Measurements from ENCODE around the gene EIF4EBP2. TPM values are rescaled to one million over a fixed set of nuclear protein-coding genes. Genes with fewer than 3 reads are reported as not detected.

The EIF4EBP2 gene
- total and polyA plus RNA-seq, 3 donors from 2014 or later: 41.2 to 50.8 (median 50.7) TPM

- Histone ChIP-seq H3K27ac (no peak overlapping the region), H3K27me3 (no peaks in the 10 kb centered on the region), H3K4me1 (peaks cover 29% of the 10 kb centered on the region), H3K9me3 (no peaks in the 10 kb centered on the region), H3K4me3 (no peak overlapping the region), H3K36me3 (ENCODE audit: low read depth, missing control alignments) (no peaks in the 10 kb centered on the region)
- 73% methylated on average over 7 of the region's 7 CpGs for WGBS, 2 donors
- no peak for DNase-seq
- intact Hi-C loops (cut with DNase I; ENCODE audit: low total_unique reads): no loop called here
- no peak for TF ChIP-seq CTCF (IDR thresholded peaks at IDR 0.05)
- TF ChIP-seq POLR2A (IDR thresholded peaks at IDR 0.05): no peak
Observed at GRCh38 chr10:70476249-70477035, 72.5 kb downstream of the EIF4EBP2 start.

DNA sequence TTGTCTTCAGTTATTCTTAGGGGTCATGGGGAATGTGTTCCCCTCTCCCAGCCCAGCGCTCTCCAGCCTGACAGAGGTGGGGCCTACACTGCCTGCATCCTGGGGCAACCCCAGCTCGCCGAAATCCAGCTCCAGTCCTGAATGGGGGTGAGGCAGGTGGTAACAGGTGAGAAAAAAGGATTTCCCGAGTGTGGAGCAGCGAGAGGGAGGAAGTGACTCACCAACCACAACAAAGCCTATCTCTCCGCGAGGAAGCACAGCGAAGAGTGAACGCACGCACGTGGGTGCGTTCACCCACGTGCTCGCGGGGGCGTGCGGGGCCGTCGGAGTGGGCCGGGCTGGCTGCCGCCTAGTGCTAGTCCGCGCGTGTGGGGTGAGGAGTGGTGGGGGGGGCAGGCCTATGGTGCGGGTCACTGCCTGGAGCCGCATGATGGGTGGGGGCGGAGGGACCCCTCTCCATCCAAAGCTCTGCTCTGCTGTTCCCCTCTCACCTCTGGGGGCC, 73.8 kb downstream of the EIF4EBP2 start:
- Histone ChIP-seq H3K27ac (peak overlapping the region in 1 of 2 donors; percentile 80), H3K9me3 (no peaks in the 10 kb centered on the region), H3K4me1 (peaks cover 41% of the 10 kb centered on the region), H3K27me3 (no peaks in the 10 kb centered on the region), H3K4me3 (peak overlapping the region; percentile 57 to 63), H3K36me3 (ENCODE audit: low read depth, missing control alignments) (no peaks in the 10 kb centered on the region)
- WGBS, 2 donors: 6 to 67% methylated on average over 1 to 27 of the region's 27 CpGs
- DNase-seq: peak; percentile 56
- no peak for TF ChIP-seq POLR2A (IDR thresholded peaks at IDR 0.05)
- intact Hi-C loops (cut with DNase I; ENCODE audit: low total_unique reads): no loop called here

Other genes starting within 250 kb of the EIF4EBP2 start
- gene SAR1A, start 233.6 kb upstream of the EIF4EBP2 start, total RNA-seq: 10 to 100 TPM; 45.2 to 55.2 TPM
- gene SAR1A, start 233.6 kb upstream of the EIF4EBP2 start, polyA plus RNA-seq (ENCODE audit: insufficient read depth, low read depth, low replicate concordance): 49.7 TPM
- 100 to 1,000 TPM; 110 to 136 TPM for gene PPA1, start 170.7 kb upstream of the EIF4EBP2 start, total RNA-seq
- 143 TPM for gene PPA1, start 170.7 kb upstream of the EIF4EBP2 start, polyA plus RNA-seq (ENCODE audit: insufficient read depth, low read depth, low replicate concordance)
- 1 to 10 TPM; 2.8 to 6.6 TPM for gene NPFFR1, start 120.1 kb upstream of the EIF4EBP2 start, total RNA-seq
- 2.6 TPM for gene NPFFR1, start 120.1 kb upstream of the EIF4EBP2 start, polyA plus RNA-seq (ENCODE audit: insufficient read depth, low read depth, low replicate concordance)
- gene LRRC20, start 21.5 kb upstream of the EIF4EBP2 start, total RNA-seq: 10 to 100 TPM; 14.8 to 21.6 TPM
- gene LRRC20, start 21.5 kb upstream of the EIF4EBP2 start, polyA plus RNA-seq (ENCODE audit: insufficient read depth, low read depth, low replicate concordance): 30.8 TPM
- gene NODAL, start 37.5 kb downstream of the EIF4EBP2 start, total RNA-seq: 1 to 10 TPM in 1 of 2 donors, under 1 TPM in 1; 0.43 to 3.0 TPM
- gene NODAL, start 37.5 kb downstream of the EIF4EBP2 start, polyA plus RNA-seq (ENCODE audit: insufficient read depth, low read depth, low replicate concordance): 5.2 TPM
- 10 to 100 TPM in 1 of 2 donors, 1 to 10 TPM in 1; 8.3 to 13.3 TPM for gene PALD1, start 74.6 kb downstream of the EIF4EBP2 start, total RNA-seq
- gene PALD1, start 74.6 kb downstream of the EIF4EBP2 start, polyA plus RNA-seq (ENCODE audit: insufficient read depth, low read depth, low replicate concordance): 6.3 TPM
- gene PRF1, start 198.6 kb downstream of the EIF4EBP2 start, total RNA-seq: 1 to 10 TPM in 1 of 2 donors, under 1 TPM in 1; 0.55 to 1.8 TPM
- gene PRF1, start 198.6 kb downstream of the EIF4EBP2 start, polyA plus RNA-seq (ENCODE audit: insufficient read depth, low read depth, low replicate concordance): 2.2 TPM